Sigmoid colon (tissue), 7 donors: ENCODE measurements around the gene CFAP97D2. TPM values are rescaled to one million over a fixed set of nuclear protein-coding genes. Genes with fewer than 3 reads are reported as not detected.
"Not testable (repeated sequence)": the region's sequence is repeated elsewhere in the genome, so short reads cannot be mapped to it uniquely, and the experiment has no call there.

ENCODE experiments used
- DNase-seq: peaks from one replicate; pipeline ENCODE4 v3.0.0-alpha.2; 2019
- H3K27ac ChIP-seq, 4 donors: fragments of 200-600 bp; sonication (generic); one replicate each; pipeline ENCODE4 v1.5.1; 2016 to 2019; ENCODE audit warnings: mild to moderate bottlenecking in 1 of 4
- H3K27me3 ChIP-seq, 3 donors: fragments of 200-600 bp; sonication (generic); one replicate each; pipeline ENCODE4 v1.5.1; 2019; ENCODE audit warnings: mild to moderate bottlenecking in 1 of 3
- H3K36me3 ChIP-seq, 4 donors: fragments of 200-600 bp; sonication (generic); one replicate each; pipeline ENCODE4 v1.5.1; 2016 to 2019
- H3K4me1 ChIP-seq, 4 donors: fragments of 200-600 bp; sonication (generic); one replicate each; pipeline ENCODE4 v1.5.1; 2017 to 2019
- H3K4me3 ChIP-seq, 4 donors: fragments of 200-600 bp; sonication (generic); one replicate each; pipeline ENCODE4 v1.5.1; 2017 to 2019; ENCODE audit warnings: mild to moderate bottlenecking in 2 of 4, moderate library complexity in 1 of 4
- H3K9me3 ChIP-seq, 4 donors: fragments of 200-600 bp in 3 of 4; sonication (generic) in 3 of 4; one replicate each; pipeline versions ENCODE4 v1.5.1 to v1.6.1; 2013 to 2019
- EP300 ChIP-seq, 4 donors: sonication (generic); formaldehyde crosslinking; IDR thresholded peaks; one replicate each; pipeline ENCODE4 v1.6.1; 2017; ENCODE audit warnings: antibody characterized with exemption in 4 of 4
- POLR2A ChIP-seq, 2 donors: fragments of 450-650 bp; IDR thresholded peaks; one replicate each; pipeline ENCODE4 v1.6.1; 2016; ENCODE audit warnings: antibody characterized with exemption in 2 of 2, mild to moderate bottlenecking in 2 of 2, moderate library complexity in 2 of 2
- POLR2AphosphoS5 ChIP-seq, 4 donors: sonication (generic); formaldehyde crosslinking; IDR thresholded peaks; one replicate each; pipeline ENCODE4 v1.6.1; 2017; ENCODE audit warnings: antibody characterized with exemption in 4 of 4
- WGBS, 2 donors: extraction: QIAGEN DNeasy Blood & Tissue Kit; methylation state at CpG; one replicate each; pipeline ENCODE4 v1.1.7; 2013; 5-methylcytosine and 5-hydroxymethylcytosine counted together
- intact Hi-C: fragments of 100-400 bp; cut with DNase I; formaldehyde crosslinking; loops from one replicate; pipeline ENCODE4 v1.15.1; 2023
- polyA plus RNA-seq, 3 donors: library from polyadenylated mRNA; stranded (reverse); fragments of 200-250 nt; gene quantifications; one replicate each; pipeline ENCODE4 v1.2.3, GENCODE V29; 2013
- total RNA-seq, 4 donors: library from RNA; depleted of rRNA; stranded (reverse); fragments of >200 nt; gene quantifications; one replicate each; pipeline ENCODE4 v1.1.0, GENCODE V29; 2016
- TF ChIP-seq, protein P1 (sequence below), 4 experiments: fragments of 450-650 bp in 3 of 4; fragments of 200-600 bp in 1 of 4; IDR thresholded peaks; one replicate each; pipeline ENCODE4 v1.5.1; 2016 to 2019; ENCODE audit warnings: antibody characterized with exemption in 4 of 4, mild to moderate bottlenecking in 3 of 4, moderate library complexity in 2 of 4
- donor health status: healthy with polysubstance abuse.
- donor health status: Bipolar disorder and iron deficiency.
- donor health status: healthy.

Gene CFAP97D2
- total and polyA plus RNA-seq, 7 donors = 0.04 TPM; not detected in 6

DNA sequence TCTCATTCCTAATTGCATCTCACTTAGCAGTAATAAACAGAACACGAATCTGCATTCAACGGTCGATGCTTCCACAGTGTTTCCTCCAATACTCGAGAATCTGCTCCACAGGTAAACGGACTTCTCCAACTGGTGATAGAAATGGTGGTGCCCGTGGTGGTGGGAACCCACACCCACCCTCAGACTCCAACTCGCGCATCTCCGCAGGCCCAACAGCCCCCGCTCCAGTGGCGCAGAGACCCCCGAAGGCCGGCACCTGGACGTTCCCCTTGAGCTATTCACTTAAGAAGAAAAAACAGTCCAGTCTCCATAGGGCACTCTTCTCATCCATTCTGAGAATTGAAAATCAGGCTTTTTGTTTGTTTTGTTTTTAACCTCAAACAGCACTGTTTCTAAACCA, 32.9 kb upstream of the CFAP97D2 start:
- peak; percentile 44 for DNase-seq

DNA sequence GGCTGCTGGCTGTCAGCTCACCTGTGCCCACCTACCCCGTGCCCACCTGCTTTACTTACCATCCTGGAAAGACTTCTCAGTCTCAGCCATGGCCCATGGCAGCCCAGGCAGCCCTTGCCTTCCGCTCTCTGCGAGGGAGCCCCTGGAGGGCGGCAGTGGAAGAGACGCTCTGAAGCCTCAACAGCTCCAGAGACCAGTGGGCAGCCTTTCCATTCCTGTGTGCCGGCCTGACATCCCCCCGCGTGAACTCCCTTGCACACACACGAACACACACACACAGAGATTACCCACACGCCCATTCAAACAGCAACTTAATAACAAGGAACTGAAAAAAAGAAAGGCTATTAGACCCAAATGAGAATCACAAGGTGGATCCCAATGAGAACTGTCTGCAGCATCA, 32.4 kb upstream of the CFAP97D2 start:
- Histone ChIP-seq H3K27me3 (no peaks in the 10 kb centered on the region), H3K9me3 (no peaks in the 10 kb centered on the region), H3K27ac (no peak overlapping the region), H3K4me3 (no peak overlapping the region), H3K4me1 (no peaks in the 10 kb centered on the region), H3K36me3 (no peaks in the 10 kb centered on the region)
- intact Hi-C loops = no loop called here
- no peak for DNase-seq
- TF ChIP-seq EP300 (IDR thresholded peaks at IDR 0.05) (no peak), POLR2A (IDR thresholded peaks at IDR 0.05) (no peak), POLR2AphosphoS5 (IDR thresholded peaks at IDR 0.05) (no peak)
- TF ChIP-seq, protein P1, sequence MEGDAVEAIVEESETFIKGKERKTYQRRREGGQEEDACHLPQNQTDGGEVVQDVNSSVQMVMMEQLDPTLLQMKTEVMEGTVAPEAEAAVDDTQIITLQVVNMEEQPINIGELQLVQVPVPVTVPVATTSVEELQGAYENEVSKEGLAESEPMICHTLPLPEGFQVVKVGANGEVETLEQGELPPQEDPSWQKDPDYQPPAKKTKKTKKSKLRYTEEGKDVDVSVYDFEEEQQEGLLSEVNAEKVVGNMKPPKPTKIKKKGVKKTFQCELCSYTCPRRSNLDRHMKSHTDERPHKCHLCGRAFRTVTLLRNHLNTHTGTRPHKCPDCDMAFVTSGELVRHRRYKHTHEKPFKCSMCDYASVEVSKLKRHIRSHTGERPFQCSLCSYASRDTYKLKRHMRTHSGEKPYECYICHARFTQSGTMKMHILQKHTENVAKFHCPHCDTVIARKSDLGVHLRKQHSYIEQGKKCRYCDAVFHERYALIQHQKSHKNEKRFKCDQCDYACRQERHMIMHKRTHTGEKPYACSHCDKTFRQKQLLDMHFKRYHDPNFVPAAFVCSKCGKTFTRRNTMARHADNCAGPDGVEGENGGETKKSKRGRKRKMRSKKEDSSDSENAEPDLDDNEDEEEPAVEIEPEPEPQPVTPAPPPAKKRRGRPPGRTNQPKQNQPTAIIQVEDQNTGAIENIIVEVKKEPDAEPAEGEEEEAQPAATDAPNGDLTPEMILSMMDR (IDR thresholded peaks at IDR 0.05) = no peak
- 77 to 89% methylated on average over 10 of the region's 10 CpGs for WGBS, 2 donors

More for the DNA sequence above, 32.9 kb upstream of the CFAP97D2 start:
- Histone ChIP-seq H3K27ac (no peak overlapping the region), H3K36me3 (no peaks in the 10 kb centered on the region), H3K9me3 (no peaks in the 10 kb centered on the region), H3K4me1 (no peaks in the 10 kb centered on the region), H3K4me3 (no peak overlapping the region), H3K27me3 (no peaks in the 10 kb centered on the region)
- intact Hi-C loops = no loop called here
- no peak for TF ChIP-seq POLR2AphosphoS5 (IDR thresholded peaks at IDR 0.05)
- TF ChIP-seq, protein P1 (IDR thresholded peaks at IDR 0.05) = no peak
- no peak for TF ChIP-seq POLR2A (IDR thresholded peaks at IDR 0.05)
- no peak for TF ChIP-seq EP300 (IDR thresholded peaks at IDR 0.05)
- WGBS, 2 donors = 95 to 96% methylated on average over 14 of the region's 14 CpGs

DNA sequence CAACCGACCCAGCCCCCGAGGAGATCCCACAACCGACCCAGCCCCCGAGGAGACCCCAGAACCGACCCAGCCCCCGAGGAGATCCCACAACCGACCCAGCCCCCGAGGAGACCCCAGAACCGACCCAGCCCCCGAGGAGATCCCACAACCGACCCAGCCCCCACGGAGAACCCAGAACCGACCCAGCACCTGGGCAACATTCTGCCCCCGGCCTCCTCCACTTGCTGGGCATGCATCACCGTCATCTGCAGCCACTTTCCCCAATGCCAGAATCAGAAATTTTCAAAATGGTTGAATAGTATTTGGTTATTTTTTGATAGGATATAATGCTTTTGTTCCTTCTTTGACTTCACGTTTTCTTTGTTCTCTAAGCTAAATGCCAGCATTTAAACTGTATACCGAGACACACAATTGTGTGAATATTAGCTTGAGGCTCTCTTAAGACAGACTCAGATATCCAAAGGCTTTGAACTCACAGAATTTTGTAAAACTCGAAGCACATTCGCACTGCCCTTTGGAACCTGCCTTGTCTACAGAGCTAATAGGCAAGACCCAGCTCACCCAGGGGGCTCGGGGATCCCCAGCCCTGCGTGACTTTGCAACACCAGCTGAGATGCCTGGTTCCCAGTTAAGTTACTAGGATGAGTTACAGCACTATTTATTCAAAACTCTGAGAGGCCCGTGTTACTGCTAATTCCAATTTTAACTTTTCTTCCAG, 31.1 kb upstream of the CFAP97D2 start:
- WGBS, 2 donors = 81 to 93% methylated on average over 22 of the region's 22 CpGs
- TF ChIP-seq, protein P1 (IDR thresholded peaks at IDR 0.05) = no peak
- TF ChIP-seq POLR2A (IDR thresholded peaks at IDR 0.05) (no peak), POLR2AphosphoS5 (IDR thresholded peaks at IDR 0.05) (no peak), EP300 (IDR thresholded peaks at IDR 0.05) (no peak)
- DNase-seq = no peak

DNA sequence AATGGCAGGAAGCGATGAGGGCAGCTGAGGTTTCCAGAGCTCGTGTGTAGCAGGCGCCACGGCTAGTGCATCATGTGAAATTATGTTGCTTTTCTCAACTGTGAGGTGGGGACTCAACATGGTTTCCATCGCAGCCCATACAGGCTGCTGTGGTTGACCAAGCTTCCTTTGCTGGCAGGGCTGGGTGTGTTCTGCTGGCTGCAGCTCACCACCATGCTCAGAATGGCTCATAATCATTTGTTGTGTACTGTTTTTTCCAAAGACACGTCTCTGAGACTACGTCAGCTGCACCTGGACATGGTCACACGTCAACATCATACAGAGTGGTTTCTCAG, 30.6 kb upstream of the CFAP97D2 start:
- no peak overlapping the region for H3K4me3 ChIP-seq
- 44 to 80% methylated on average over 8 of the region's 8 CpGs for WGBS, 2 donors
- no peak for DNase-seq
- TF ChIP-seq EP300 (IDR thresholded peaks at IDR 0.05) (no peak), POLR2AphosphoS5 (IDR thresholded peaks at IDR 0.05) (no peak), POLR2A (IDR thresholded peaks at IDR 0.05) (no peak)
- TF ChIP-seq, protein P1 (IDR thresholded peaks at IDR 0.05) = no peak
- H3K9me3 ChIP-seq = no peaks in the 10 kb centered on the region
- no peaks in the 10 kb centered on the region for H3K4me1 ChIP-seq
- H3K36me3 ChIP-seq = no peaks in the 10 kb centered on the region
- intact Hi-C loops = no loop called here
- H3K27me3 ChIP-seq = no peaks in the 10 kb centered on the region
- no peak overlapping the region for H3K27ac ChIP-seq

More for the DNA sequence above, 31.1 kb upstream of the CFAP97D2 start:
- Histone ChIP-seq H3K27me3 (no peaks in the 10 kb centered on the region), H3K27ac (no peak overlapping the region), H3K4me3 (no peak overlapping the region), H3K36me3 (no peaks in the 10 kb centered on the region), H3K4me1 (no peaks in the 10 kb centered on the region), H3K9me3 (no peaks in the 10 kb centered on the region)
- intact Hi-C loops = no loop called here

DNA sequence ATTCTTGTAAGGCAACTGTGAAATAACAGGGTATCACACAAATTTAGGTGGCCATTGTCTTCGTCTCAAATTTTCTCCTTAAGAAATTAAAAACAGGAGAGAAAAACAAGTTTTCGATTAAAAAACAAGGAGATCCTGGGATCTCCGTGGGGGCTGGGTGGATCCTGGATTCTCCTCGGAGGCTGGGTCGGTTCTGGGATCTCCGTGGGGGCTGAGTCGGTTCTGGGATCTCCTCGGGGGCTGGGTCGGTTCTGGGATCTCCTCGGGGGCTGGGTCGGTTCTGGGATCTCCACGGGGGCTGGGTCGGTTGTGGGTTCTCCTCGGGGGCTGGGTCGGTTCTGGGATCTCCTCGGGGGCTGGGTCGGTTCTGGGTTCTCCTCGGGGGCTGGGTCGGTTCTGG, 30.2 kb upstream of the CFAP97D2 start:
- not testable (repeated sequence) for DNase-seq
- 94 to 95% methylated on average over 19 of the region's 19 CpGs for WGBS, 2 donors

More for the DNA sequence above, 30.2 kb upstream of the CFAP97D2 start:
- H3K9me3 ChIP-seq, H3K4me3 ChIP-seq, H3K27me3 ChIP-seq, H3K4me1 ChIP-seq, intact Hi-C loops, H3K27ac ChIP-seq, H3K36me3 ChIP-seq: not testable (repeated sequence)
